GM18511 (cell line): ENCODE results near the gene DAPK2.
A peak's percentile ranks its signal among the peaks of the same experiment; 100 is the strongest.

ENCODE experiments used
- ATAC-seq: cut with Tn5 transposase; IDR thresholded peaks from one replicate; pipeline ENCODE4 v1.9.1; 2021; ENCODE audit warnings: mild to moderate bottlenecking, moderate library complexity; ENCODE audit not compliant: unreplicated experiment

DAPK2 gene

GRCh38 chr15:63946524-63947065 lies 99.7 kb downstream of the DAPK2 start:
- ATAC-seq = no peak

GRCh38 chr15:63945838-63946298 lies 100.4 kb downstream of the DAPK2 start:
- no peak for ATAC-seq

GRCh38 chr15:63945007-63945788 lies 101.1 kb downstream of the DAPK2 start:
- peak; percentile 49 for ATAC-seq

GRCh38 chr15:63944681-63944955 lies 101.7 kb downstream of the DAPK2 start:
- no peak for ATAC-seq

GRCh38 chr15:63943829-63944680 lies 102.2 kb downstream of the DAPK2 start:
- no peak for ATAC-seq

GRCh38 chr15:63942486-63943365 lies 103.6 kb downstream of the DAPK2 start:
- ATAC-seq = no peak

GRCh38 chr15:63941698-63942465 lies 104.4 kb downstream of the DAPK2 start:
- ATAC-seq = no peak

GRCh38 chr15:63940966-63941620 lies 105.2 kb downstream of the DAPK2 start:
- ATAC-seq = no peak

GRCh38 chr15:63939531-63940130 lies 106.7 kb downstream of the DAPK2 start:
- no peak for ATAC-seq

GRCh38 chr15:63938486-63939061 lies 107.7 kb downstream of the DAPK2 start:
- ATAC-seq = no peak

GRCh38 chr15:63933522-63933921 lies 112.8 kb downstream of the DAPK2 start:
- ATAC-seq = no peak

- ATAC-seq = no peak
These were observed 114.7 kb downstream of the DAPK2 start for GRCh38 chr15:63931556-63931955.

GRCh38 chr15:63930034-63930433 lies 116.3 kb downstream of the DAPK2 start:
- no peak for ATAC-seq

- no peak for ATAC-seq
These were observed 118.0 kb downstream of the DAPK2 start for GRCh38 chr15:63928185-63928842.

- no peak for ATAC-seq
These were observed 122.0 kb downstream of the DAPK2 start for GRCh38 chr15:63923993-63924950.

GRCh38 chr15:63922916-63923315 lies 123.4 kb downstream of the DAPK2 start:
- no peak for ATAC-seq

- ATAC-seq = no peak
These were observed 123.9 kb downstream of the DAPK2 start for GRCh38 chr15:63922261-63922904.
